GM04504 (cell line): Measurements from ENCODE around the gene SCFD2.
"Not testable (repeated sequence)": the region's sequence is repeated elsewhere in the genome, so short reads cannot be mapped to it uniquely, and the experiment has no call there.

ENCODE experiments used
- DNase-seq: peaks from one replicate; pipeline ENCODE4 v3.0.0-alpha.2; 2012; ENCODE audit warnings: low read depth

Gene SCFD2

GRCh38 chr4:53101191-53101581, 264.7 kb downstream of the SCFD2 start:
- DNase-seq = no peak

- no peak for DNase-seq
Observed at GRCh38 chr4:53100501-53101190, 265.2 kb downstream of the SCFD2 start.

GRCh38 chr4:53098681-53099121, 267.2 kb downstream of the SCFD2 start:
- DNase-seq = no peak

GRCh38 chr4:53094040-53094439, 271.8 kb downstream of the SCFD2 start:
- no peak for DNase-seq

GRCh38 chr4:53089936-53090729, 275.7 kb downstream of the SCFD2 start:
- peak; percentile 75 for DNase-seq

- DNase-seq = no peak
Observed at GRCh38 chr4:53088152-53088551, 277.7 kb downstream of the SCFD2 start.

GRCh38 chr4:53076374-53076958, 289.4 kb downstream of the SCFD2 start:
- no peak for DNase-seq

- DNase-seq = no peak
Observed at GRCh38 chr4:53075162-53075785, 290.6 kb downstream of the SCFD2 start.

- peak; percentile 22 for DNase-seq
Observed at GRCh38 chr4:53068755-53069330, 297.0 kb downstream of the SCFD2 start.

GRCh38 chr4:53067125-53067802, 298.6 kb downstream of the SCFD2 start:
- no peak for DNase-seq

- DNase-seq = no peak
Observed at GRCh38 chr4:53066155-53066554, 299.7 kb downstream of the SCFD2 start.

- DNase-seq = no peak
Observed at GRCh38 chr4:53064609-53065008, 301.3 kb downstream of the SCFD2 start.

GRCh38 chr4:53061091-53061850, 304.6 kb downstream of the SCFD2 start:
- DNase-seq = no peak

- DNase-seq = no peak
Observed at GRCh38 chr4:53060278-53060677, 305.6 kb downstream of the SCFD2 start.

- DNase-seq = no peak
Observed at GRCh38 chr4:53059871-53060270, 306.0 kb downstream of the SCFD2 start.

- no peak for DNase-seq
Observed at GRCh38 chr4:53059256-53059655, 306.6 kb downstream of the SCFD2 start.

- no peak for DNase-seq
Observed at GRCh38 chr4:53057679-53058078, 308.2 kb downstream of the SCFD2 start.

GRCh38 chr4:53057108-53057507, 308.8 kb downstream of the SCFD2 start:
- DNase-seq = not testable (repeated sequence)

GRCh38 chr4:53055716-53056403, 310.0 kb downstream of the SCFD2 start:
- DNase-seq = no peak

- DNase-seq = peak; percentile 84
Observed at GRCh38 chr4:53055274-53055673, 310.6 kb downstream of the SCFD2 start.
